MCF 10A (cell line): ENCODE measurements around the gene TRPM3. TPM values are rescaled to one million over a fixed set of nuclear protein-coding genes. Genes with fewer than 3 reads are reported as not detected.

ENCODE experiments used
- BruUV-seq: library from RNA; stranded (reverse); fragments of 400-500 nt; replicated peaks from 2 replicates; lab custom pipeline; 2021; lab: Mats Ljungman, UMichigan
- CTCF ChIA-PET: fragments of 300-600 bp; sonication (Branson Sonifier 250); formaldehyde crosslinking; extraction: SDS; loops from one replicate; lab custom pipeline; 2021; ENCODE audit warnings: antibody characterized with exemption, inconsistent platforms; lab: Yijun Ruan, JAX
- POLR2A ChIA-PET: fragments of 300-600, 350-650 bp; sonication (Branson Sonifier 250); formaldehyde crosslinking; extraction: SDS; loops from one replicate; lab custom pipeline; 2020; ENCODE audit warnings: antibody characterized with exemption, inconsistent platforms; lab: Yijun Ruan, JAX
- DNase-seq: peaks from one replicate; pipeline ENCODE4 v3.0.0-alpha.2; 2018; ENCODE audit not compliant: unreplicated experiment
- H3K27ac Mint-ChIP-seq: one replicate; pipeline ENCODE4 v1.8.0; 2022; ENCODE audit warnings: mild to moderate bottlenecking, low read depth, mixed read lengths; ENCODE audit not compliant: unreplicated experiment
- H3K27me3 Mint-ChIP-seq: one replicate; pipeline ENCODE4 v1.8.0; 2022; ENCODE audit warnings: mixed read lengths; ENCODE audit not compliant: insufficient read depth, unreplicated experiment
- H3K36me3 Mint-ChIP-seq: one replicate; pipeline ENCODE4 v1.8.0; 2022; ENCODE audit warnings: mild to moderate bottlenecking, moderate library complexity, mixed read lengths; ENCODE audit not compliant: insufficient read depth, unreplicated experiment
- H3K4me1 Mint-ChIP-seq: one replicate; pipeline ENCODE4 v1.8.0; 2022; ENCODE audit warnings: mixed read lengths; ENCODE audit not compliant: insufficient read depth, unreplicated experiment
- H3K4me3 Mint-ChIP-seq: one replicate; pipeline ENCODE4 v1.8.0; 2022; ENCODE audit warnings: mild to moderate bottlenecking, moderate library complexity, mixed read lengths; ENCODE audit not compliant: unreplicated experiment
- H3K9me3 Mint-ChIP-seq: one replicate; pipeline ENCODE4 v1.8.0; 2022; ENCODE audit warnings: mixed read lengths; ENCODE audit not compliant: unreplicated experiment
- intact Hi-C: fragments of 100-400 bp; cut with micrococcal nuclease; formaldehyde crosslinking; loops from 2 replicates; pipeline ENCODE4 v1.14.1; 2022
- microRNA-seq: library from miRNA; unstranded; fragments of <30 nt; microRNA quantifications from one replicate; pipeline ENCODE4 v1.2.0, GENCODE V29; 2022
- total RNA-seq: library from RNA; stranded (reverse); gene quantifications from 2 replicates; pipeline ENCODE4 v1.2.3, GENCODE V29; 2022
- TF ChIP-seq, protein P1 (sequence below): fragments of 200-600 bp; IDR thresholded peaks from one replicate; pipeline ENCODE4 v1.8.0; 2022; ENCODE audit warnings: antibody characterized with exemption, mild to moderate bottlenecking; ENCODE audit not compliant: unreplicated experiment

TRPM3 gene
- total RNA-seq, 1 experiment from 2014 or later, result 0.44 TPM

DNA sequence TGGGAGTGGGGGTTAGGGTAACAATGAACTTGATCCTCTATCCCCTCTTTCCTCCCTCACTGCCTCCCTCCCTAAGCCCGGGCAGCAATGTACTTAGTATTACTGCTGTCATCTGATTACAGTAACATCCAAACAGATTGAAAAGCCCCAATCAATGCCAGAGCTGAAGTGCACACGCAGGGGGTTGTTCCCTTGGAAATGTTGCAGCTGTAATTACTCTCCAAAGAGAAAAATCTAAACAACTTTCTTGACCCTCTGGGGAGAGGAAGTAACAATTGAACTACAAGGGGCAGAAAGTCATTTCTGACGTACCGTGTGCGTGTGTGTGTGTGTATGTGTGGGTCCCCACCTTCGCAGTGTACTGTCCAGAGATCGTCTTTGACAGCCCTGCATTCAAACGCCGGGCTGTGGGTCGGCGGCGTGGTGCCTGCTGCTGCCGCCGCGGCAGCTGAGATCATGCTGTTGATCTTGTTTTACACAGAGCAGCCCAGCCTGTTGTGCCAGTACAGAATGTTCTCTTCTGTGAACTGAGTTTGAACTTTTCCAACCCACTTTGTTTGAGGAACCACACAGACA, 640.9 kb downstream of the TRPM3 start:
- POLR2A ChIA-PET, result interaction anchor here (0.6 to 5.7 kb wide), 13 partner anchors 8 to 1431 kb away, joined by 3 to 213 read pairs (median 4); partner anchors contain the start of genes ABHD17B, C9orf85 and KLF9
- intact Hi-C loops, result loop anchor here (5.0 kb wide), 1 partner anchor 128 kb away; no protein-coding TSS in a partner anchor
- peaks cover 54% of the 10 kb centered on the region for H3K4me1 Mint-ChIP-seq
- no peaks in the 10 kb centered on the region for H3K36me3 Mint-ChIP-seq
- peak; percentile 60 for DNase-seq
- H3K27me3 Mint-ChIP-seq, result no peaks in the 10 kb centered on the region
- peak overlapping the region; percentile 12 for H3K4me3 Mint-ChIP-seq
- no peaks in the 10 kb centered on the region for H3K9me3 Mint-ChIP-seq
- BruUV-seq, result no TSS peak
- TF ChIP-seq, protein P1, sequence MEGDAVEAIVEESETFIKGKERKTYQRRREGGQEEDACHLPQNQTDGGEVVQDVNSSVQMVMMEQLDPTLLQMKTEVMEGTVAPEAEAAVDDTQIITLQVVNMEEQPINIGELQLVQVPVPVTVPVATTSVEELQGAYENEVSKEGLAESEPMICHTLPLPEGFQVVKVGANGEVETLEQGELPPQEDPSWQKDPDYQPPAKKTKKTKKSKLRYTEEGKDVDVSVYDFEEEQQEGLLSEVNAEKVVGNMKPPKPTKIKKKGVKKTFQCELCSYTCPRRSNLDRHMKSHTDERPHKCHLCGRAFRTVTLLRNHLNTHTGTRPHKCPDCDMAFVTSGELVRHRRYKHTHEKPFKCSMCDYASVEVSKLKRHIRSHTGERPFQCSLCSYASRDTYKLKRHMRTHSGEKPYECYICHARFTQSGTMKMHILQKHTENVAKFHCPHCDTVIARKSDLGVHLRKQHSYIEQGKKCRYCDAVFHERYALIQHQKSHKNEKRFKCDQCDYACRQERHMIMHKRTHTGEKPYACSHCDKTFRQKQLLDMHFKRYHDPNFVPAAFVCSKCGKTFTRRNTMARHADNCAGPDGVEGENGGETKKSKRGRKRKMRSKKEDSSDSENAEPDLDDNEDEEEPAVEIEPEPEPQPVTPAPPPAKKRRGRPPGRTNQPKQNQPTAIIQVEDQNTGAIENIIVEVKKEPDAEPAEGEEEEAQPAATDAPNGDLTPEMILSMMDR, result no peak
- CTCF ChIA-PET, result interaction anchor here (0.6 to 3.5 kb wide), 7 partner anchors 10 to 141 kb away, joined by 3 to 27 read pairs (median 4); partner anchors contain the start of gene KLF9
- H3K27ac Mint-ChIP-seq, result peak overlapping the region; percentile 99

DNA sequence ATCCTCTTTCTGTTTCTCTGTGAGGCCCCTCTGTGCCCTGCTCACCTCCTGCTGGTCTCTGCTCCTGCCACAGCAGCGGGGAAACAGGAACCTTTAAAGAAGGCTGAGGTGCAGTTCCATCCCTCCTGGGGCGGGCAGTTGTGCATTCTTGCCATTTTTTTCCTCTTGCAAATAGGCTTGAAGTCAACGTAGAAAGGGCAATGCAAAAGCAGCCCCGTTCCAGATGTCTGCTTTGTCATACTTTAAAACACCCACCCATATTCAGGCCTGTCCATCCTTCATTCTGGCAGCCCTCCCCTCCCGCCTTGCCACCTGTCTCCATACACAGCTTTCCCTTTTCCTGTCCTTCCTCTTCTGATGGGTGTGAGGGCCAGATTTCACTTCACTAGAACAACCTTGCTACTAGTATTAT, 641.5 kb downstream of the TRPM3 start:
- ChIA-PET CTCF (interaction anchor here (0.6 to 3.5 kb wide), 8 partner anchors 8 to 140 kb away, joined by 3 to 27 read pairs (median 6); partner anchors contain the start of gene KLF9), POLR2A (interaction anchor here (0.8 to 5.7 kb wide), 9 partner anchors 8 to 1431 kb away, joined by 3 to 213 read pairs (median 5); partner anchors contain the start of genes ABHD17B, C9orf85 and KLF9)
- peak; percentile 45 for DNase-seq
- Mint-ChIP-seq H3K9me3 (no peaks in the 10 kb centered on the region), H3K27me3 (no peaks in the 10 kb centered on the region), H3K36me3 (no peaks in the 10 kb centered on the region), H3K4me3 (peak overlapping the region; percentile 12), H3K27ac (peak overlapping the region; percentile 99), H3K4me1 (peaks cover 51% of the 10 kb centered on the region)
- no TSS peak for BruUV-seq
- TF ChIP-seq, protein P1, result no peak
- intact Hi-C loops, result loop anchor here (5.0 kb wide), 1 partner anchor 128 kb away; no protein-coding TSS in a partner anchor

Small RNAs within 50 kb of the gene (microRNA-seq; reads per million reads assigned to microRNA genes)
- gene MIR204, result 29.9 reads per million, percentile 63 among the genes with 10 or more reads in this experiment
